ENCODE measurements around the gene NAT10. TPM values are rescaled to one million over a fixed set of nuclear protein-coding genes. Genes with fewer than 3 reads are reported as not detected.

Gene NAT10
- total RNA-seq, 4 donors from 2014 or later: 17.2 to 27.7 (median 19.4) TPM

GRCh38 chr11:34146411-34146810, 41.0 kb downstream of the NAT10 start:
- Histone ChIP-seq H3K36me3 (peaks cover 5 to 81% of the 10 kb centered on the region in 2 donors), H3K27ac (no peak overlapping the region), H3K9me3 (no peaks in the 10 kb centered on the region), H3K4me1 (no peaks in the 10 kb centered on the region), H3K4me3 (no peak overlapping the region), H3K27me3 (no peaks in the 10 kb centered on the region)
- intact Hi-C loops (cut with DNase I; ENCODE audit: low total_unique reads) (no loop called here), in situ Hi-C loops (cut with MboI; ENCODE audit: low sequenced_read_pairs in 4 of 4) (no loop called here)
- no peak for TF ChIP-seq CTCF (IDR thresholded peaks at IDR 0.05 in 4 of 5, conservative IDR thresholded peaks at IDR 0.05 in 1 of 5)
- TF ChIP-seq POLR2A (IDR thresholded peaks at IDR 0.05): no peak
- DNase-seq (no peak), ATAC-seq (no peak)

GRCh38 chr11:34146866-34147265, 41.4 kb downstream of the NAT10 start:
- no peak overlapping the region for H3K4me3 ChIP-seq
- H3K9me3 ChIP-seq: no peaks in the 10 kb centered on the region
- no peak for TF ChIP-seq CTCF (IDR thresholded peaks at IDR 0.05 in 4 of 5, conservative IDR thresholded peaks at IDR 0.05 in 1 of 5)
- no peak for TF ChIP-seq POLR2A (IDR thresholded peaks at IDR 0.05)
- intact Hi-C loops (cut with DNase I; ENCODE audit: low total_unique reads) (no loop called here), in situ Hi-C loops (cut with MboI; ENCODE audit: low sequenced_read_pairs in 4 of 4) (no loop called here)
- H3K27me3 ChIP-seq: no peaks in the 10 kb centered on the region
- DNase-seq: no peak
- no peak overlapping the region for H3K27ac ChIP-seq
- H3K36me3 ChIP-seq: peaks cover 3 to 81% of the 10 kb centered on the region in 2 donors
- ATAC-seq: no peak
- no peaks in the 10 kb centered on the region for H3K4me1 ChIP-seq

- H3K27me3 ChIP-seq: no peaks in the 10 kb centered on the region
- no peak for DNase-seq
- peaks cover 3 to 81% of the 10 kb centered on the region in 2 donors for H3K36me3 ChIP-seq
- H3K27ac ChIP-seq: no peak overlapping the region
- no peaks in the 10 kb centered on the region for H3K9me3 ChIP-seq
- intact Hi-C loops (cut with DNase I; ENCODE audit: low total_unique reads): no loop called here
- TF ChIP-seq CTCF (IDR thresholded peaks at IDR 0.05 in 4 of 5, conservative IDR thresholded peaks at IDR 0.05 in 1 of 5) (no peak), POLR2A (IDR thresholded peaks at IDR 0.05) (no peak)
- ATAC-seq: no peak
- in situ Hi-C loops (cut with MboI; ENCODE audit: low sequenced_read_pairs in 4 of 4): no loop called here
- H3K4me3 ChIP-seq: no peak overlapping the region
- H3K4me1 ChIP-seq: no peaks in the 10 kb centered on the region
Measured at GRCh38 chr11:34147581-34147980, 42.2 kb downstream of the NAT10 start.

- Histone ChIP-seq H3K27ac (no peak overlapping the region), H3K9me3 (no peaks in the 10 kb centered on the region), H3K27me3 (no peaks in the 10 kb centered on the region), H3K36me3 (peaks cover 0 to 75% of the 10 kb centered on the region in 2 donors), H3K4me1 (no peaks in the 10 kb centered on the region), H3K4me3 (no peak overlapping the region)
- DNase-seq: no peak
- in situ Hi-C loops (cut with MboI; ENCODE audit: low sequenced_read_pairs in 4 of 4): no loop called here
- no peak for ATAC-seq
- intact Hi-C loops (cut with DNase I; ENCODE audit: low total_unique reads): no loop called here
- TF ChIP-seq CTCF (IDR thresholded peaks at IDR 0.05 in 4 of 5, conservative IDR thresholded peaks at IDR 0.05 in 1 of 5) (no peak), POLR2A (IDR thresholded peaks at IDR 0.05) (no peak)
Measured at GRCh38 chr11:34148504-34149165, 43.2 kb downstream of the NAT10 start.

- TF ChIP-seq POLR2A (IDR thresholded peaks at IDR 0.05): no peak
- TF ChIP-seq CTCF (IDR thresholded peaks at IDR 0.05 in 4 of 5, conservative IDR thresholded peaks at IDR 0.05 in 1 of 5): no peak
- no peaks in the 10 kb centered on the region for H3K4me1 ChIP-seq
- peaks cover 0 to 68% of the 10 kb centered on the region in 2 donors for H3K36me3 ChIP-seq
- intact Hi-C loops (cut with DNase I; ENCODE audit: low total_unique reads) (no loop called here), in situ Hi-C loops (cut with MboI; ENCODE audit: low sequenced_read_pairs in 4 of 4) (no loop called here)
- H3K9me3 ChIP-seq: no peaks in the 10 kb centered on the region
- no peak for DNase-seq
- ATAC-seq: no peak
- no peaks in the 10 kb centered on the region for H3K27me3 ChIP-seq
- H3K4me3 ChIP-seq: no peak overlapping the region
- no peak overlapping the region for H3K27ac ChIP-seq
Measured at GRCh38 chr11:34149274-34149673, 43.8 kb downstream of the NAT10 start.

Data from gastrocnemius medialis (tissue), 4 donors.